ENCODE measurements around the gene GJA3.

Gene GJA3

GRCh38 chr13:20150561-20150960 is 10.3 kb downstream of the GJA3 start:
- no peak for FAIRE-seq

GRCh38 chr13:20149762-20150161 is 11.1 kb downstream of the GJA3 start:
- FAIRE-seq, result no peak

GRCh38 chr13:20148501-20149183 is 12.2 kb downstream of the GJA3 start:
- FAIRE-seq, result no peak

GRCh38 chr13:20146381-20146780 is 14.5 kb downstream of the GJA3 start:
- FAIRE-seq, result no peak

DNA sequence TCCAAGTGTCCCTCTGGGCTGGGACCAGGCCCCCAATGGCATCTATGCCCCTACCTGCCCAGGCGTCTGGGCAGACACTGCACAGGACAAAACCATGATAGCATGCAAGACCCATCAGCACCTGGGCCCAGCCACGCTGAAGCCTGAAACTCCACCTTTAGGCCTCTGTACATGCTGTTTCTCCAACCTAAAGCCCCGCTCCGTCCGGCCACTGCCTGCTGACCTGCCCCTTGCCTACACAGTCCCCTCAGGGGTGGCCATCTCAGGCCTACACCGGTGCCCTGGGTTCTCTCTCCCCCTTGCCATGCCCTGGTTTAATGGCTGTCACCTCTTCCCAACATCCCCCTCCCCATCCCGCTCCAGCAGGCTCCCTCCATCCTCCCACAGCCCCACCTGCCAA is 15.3 kb downstream of the GJA3 start:
- FAIRE-seq, result no peak

DNA sequence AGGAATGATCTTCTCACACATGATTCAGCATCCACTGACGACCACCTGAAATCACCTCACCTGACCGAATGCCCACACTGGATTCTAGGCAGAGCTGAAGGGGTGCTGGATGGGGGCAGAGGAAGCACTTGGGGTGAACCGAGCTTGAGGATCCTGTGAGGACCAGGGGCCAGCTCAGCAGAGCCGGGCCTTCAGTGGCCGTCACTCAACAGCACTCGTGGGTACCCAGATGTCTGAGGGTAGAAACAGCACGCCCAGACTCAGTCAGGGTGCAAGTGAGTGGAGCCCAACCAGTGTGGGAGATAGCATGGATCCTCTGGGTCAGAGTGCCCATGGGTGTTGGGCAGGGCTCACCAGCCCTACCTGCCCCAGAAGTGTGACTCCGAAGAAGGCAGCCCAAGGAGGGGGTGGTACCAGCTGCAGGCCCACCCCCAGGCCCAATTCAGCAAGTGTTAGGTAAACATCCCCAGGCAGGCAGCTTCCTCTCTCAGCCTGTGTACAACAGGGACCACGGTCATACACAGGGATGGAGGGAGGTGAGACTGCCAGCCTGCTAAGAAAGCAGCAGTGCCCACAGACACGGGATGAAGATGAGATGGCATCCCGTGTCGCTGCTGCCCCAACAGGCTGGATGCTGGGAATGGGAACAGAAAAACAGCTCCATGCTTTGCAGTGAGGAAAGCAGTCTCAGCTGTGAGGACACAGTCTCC is 16.6 kb downstream of the GJA3 start:
- FAIRE-seq, result no peak

DNA sequence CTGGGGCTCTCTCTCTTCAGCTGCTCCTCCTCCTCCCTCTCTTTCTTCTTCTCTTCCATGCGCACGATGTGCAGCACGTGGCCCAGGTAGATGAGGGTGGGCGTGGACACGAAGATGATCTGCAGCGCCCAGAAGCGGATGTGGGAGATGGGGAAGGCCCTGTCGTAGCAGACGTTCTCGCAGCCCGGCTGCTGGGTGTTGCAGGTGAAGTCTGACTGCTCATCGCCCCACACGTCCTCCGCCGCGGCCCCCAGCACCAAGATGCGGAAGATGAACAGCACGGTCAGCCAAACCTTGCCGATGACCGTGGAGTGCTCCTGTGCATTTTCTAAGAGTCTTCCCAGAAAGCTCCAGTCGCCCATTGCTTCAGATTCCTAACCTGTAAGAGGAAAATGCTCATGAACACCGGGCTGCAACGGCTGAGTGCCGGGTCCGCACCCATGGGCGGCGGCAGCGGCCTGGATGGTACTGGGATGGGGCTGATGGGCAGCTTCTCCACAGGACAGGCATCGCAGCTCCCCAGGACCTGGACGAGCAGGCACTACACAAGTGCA is 17.8 kb downstream of the GJA3 start:
- FAIRE-seq, result no peak

- FAIRE-seq, result no peak
Observed at GRCh38 chr13:20142023-20142926, 18.6 kb downstream of the GJA3 start.

GRCh38 chr13:20141238-20142022 is 19.4 kb downstream of the GJA3 start:
- no peak for FAIRE-seq

GRCh38 chr13:20140487-20140886 is 20.4 kb downstream of the GJA3 start:
- FAIRE-seq, result no peak

- no peak for FAIRE-seq
Observed at GRCh38 chr13:20137875-20138274, 23.0 kb downstream of the GJA3 start.

- FAIRE-seq, result no peak
Observed at GRCh38 chr13:20136781-20137703, 23.8 kb downstream of the GJA3 start.

DNA sequence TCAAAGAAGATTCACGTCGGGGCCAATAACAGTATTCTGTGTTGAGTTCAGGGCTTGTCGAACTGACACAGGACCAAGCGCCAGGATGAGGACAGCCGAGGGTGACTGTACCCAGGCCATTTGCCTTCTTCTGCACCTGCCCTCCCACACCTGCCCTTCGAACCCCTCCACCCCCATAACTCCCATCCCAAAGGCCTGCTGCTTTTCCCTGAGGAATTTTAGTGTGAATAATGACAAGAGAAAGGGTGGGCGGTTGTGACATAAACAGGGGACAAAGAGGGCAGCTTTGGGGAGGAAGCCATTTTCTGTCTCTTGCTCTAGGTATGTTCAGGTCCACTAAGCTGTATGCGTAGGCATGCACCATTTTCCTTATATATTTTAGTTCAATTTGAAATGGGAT is 26.1 kb downstream of the GJA3 start:
- FAIRE-seq, result no peak

DNA sequence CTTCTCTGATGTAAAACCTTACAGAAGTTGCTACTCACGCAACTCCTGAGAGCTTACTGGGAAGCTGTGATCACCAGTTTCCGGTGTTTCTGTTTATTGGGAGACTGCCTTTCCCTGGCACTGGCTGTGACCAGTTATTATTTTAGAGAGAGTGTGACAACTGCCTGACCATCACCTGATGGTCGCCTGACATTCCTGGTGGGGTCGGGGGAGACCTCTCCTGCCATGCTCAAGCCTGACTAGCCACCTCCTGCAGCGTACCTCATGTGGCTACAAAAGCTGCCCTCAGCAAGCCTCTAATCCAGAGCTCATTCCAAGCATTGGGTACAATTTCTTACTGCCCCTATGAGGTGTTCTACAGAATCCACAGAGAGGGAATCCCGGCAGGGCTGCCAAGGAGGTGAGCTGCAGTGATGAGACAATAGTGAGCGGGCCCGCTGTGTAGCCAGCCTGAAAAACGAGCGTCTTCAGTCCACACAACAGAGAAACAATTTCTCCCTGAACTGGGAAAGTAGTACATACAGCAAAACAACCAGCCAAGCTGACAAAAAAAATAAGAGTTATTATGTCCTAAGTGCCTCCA is 28.7 kb downstream of the GJA3 start:
- FAIRE-seq, result no peak

- FAIRE-seq, result no peak
Observed at GRCh38 chr13:20131057-20131832, 29.6 kb downstream of the GJA3 start.

- FAIRE-seq, result no peak
Observed at GRCh38 chr13:20130652-20131051, 30.2 kb downstream of the GJA3 start.

GRCh38 chr13:20130012-20130411 is 30.8 kb downstream of the GJA3 start:
- no peak for FAIRE-seq

- no peak for FAIRE-seq
Observed at GRCh38 chr13:20129076-20129475, 31.8 kb downstream of the GJA3 start.

DNA sequence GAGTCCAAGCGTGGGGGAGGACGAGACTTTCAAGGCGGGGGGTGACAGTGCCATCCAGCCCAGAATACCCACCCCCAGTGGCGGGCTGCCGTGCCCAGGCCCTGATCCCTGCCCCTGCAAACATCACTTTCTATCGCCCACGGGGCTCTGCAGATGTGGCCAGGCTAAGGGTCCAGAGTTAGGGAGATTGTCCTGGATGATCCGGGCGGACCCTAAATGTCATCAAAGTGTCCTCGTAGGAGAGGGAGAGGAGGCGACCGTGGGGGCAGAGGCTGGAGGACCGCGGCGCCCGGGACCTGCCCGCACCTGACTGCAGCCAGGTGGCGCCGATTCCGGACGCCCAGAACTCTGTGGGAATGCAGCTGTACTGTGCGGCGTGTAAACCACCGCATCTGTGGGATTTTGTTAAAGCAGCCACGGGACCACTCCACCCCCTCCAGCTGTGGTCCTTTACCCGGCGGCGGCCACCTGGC is 32.4 kb downstream of the GJA3 start:
- FAIRE-seq, result no peak
